ENCODE data around the gene IRF2BPL.

Gene IRF2BPL

DNA sequence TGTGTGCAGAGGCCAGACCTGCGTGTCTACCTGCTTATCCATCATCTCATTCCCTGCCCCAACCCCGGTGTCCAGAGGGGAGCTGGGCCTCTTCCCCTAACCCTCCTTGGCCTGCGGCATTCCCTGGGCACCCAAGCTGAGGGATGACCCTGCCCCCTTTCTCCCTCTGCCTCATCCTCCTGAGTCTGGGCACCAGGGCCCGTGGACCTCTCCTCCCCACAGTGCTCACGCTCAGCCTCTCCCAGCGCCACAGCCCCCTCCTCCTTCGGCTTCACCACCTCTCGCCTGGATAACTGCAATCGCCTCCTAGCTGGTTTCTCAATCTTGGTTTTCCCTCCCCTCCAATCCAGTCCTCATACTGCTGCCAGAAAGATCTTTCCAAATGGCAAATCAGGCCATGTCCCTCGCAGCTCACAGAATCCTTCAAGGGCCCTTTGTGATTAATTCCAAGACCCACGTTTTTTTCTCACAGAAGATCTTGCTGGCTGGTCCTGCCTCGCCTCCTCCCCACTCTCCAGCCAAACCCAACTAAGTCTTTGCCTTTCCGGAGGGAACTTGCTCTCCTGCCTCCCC is 16.2 kb downstream of the IRF2BPL start:
- H3K18ac ChIP-seq (ENCODE audit: low read length), result no peak overlapping the region
- no peak overlapping the region for H2BK5ac ChIP-seq (ENCODE audit: low read length)
- no peak overlapping the region for H3K4ac ChIP-seq (ENCODE audit: low read depth, low read length)
- H2BK120ac ChIP-seq (ENCODE audit: low read depth, low read length), result no peak overlapping the region
- no peaks in the 10 kb centered on the region for H3K27me3 ChIP-seq (ENCODE audit: insufficient read depth, low read length, poor library complexity)
- H3K4me2 ChIP-seq (ENCODE audit: low read length), result no peak overlapping the region
- no peak overlapping the region for H3K4me3 ChIP-seq (ENCODE audit: low read length)
- no peaks in the 10 kb centered on the region for H3K4me1 ChIP-seq (ENCODE audit: control insufficient read depth, low read depth, low read length)
- no peak overlapping the region for H3K23ac ChIP-seq (ENCODE audit: low read length)
- peak overlapping the region; percentile 49 for H3K56ac ChIP-seq (ENCODE audit: low read length)
- no peak overlapping the region for H3K9ac ChIP-seq (ENCODE audit: low read length)
- H3K79me1 ChIP-seq (ENCODE audit: low read length), result no peaks in the 10 kb centered on the region
- H2BK15ac ChIP-seq (replicated peaks; ENCODE audit: low read depth), result no peak overlapping the region
- no peaks in the 10 kb centered on the region for H3K79me2 ChIP-seq (ENCODE audit: control insufficient read depth, insufficient read depth, low read length)
- DNase-seq, result no peak
- H3K27ac ChIP-seq (ENCODE audit: low read depth, low read length), result no peak overlapping the region
- H2AK5ac ChIP-seq (ENCODE audit: low read length), result no peak overlapping the region
- no peaks in the 10 kb centered on the region for H3K36me3 ChIP-seq (ENCODE audit: control insufficient read depth, insufficient read depth, low read length)
- WGBS (ENCODE audit: extremely low coverage, insufficient coverage, low lambda C conversion rate), result no CpG with 5 or more reads among the region's 13 CpGs
- no peak overlapping the region for H4K8ac ChIP-seq (ENCODE audit: low read depth, low read length)
- H4K5ac ChIP-seq (ENCODE audit: low read length), result no peak overlapping the region

DNA sequence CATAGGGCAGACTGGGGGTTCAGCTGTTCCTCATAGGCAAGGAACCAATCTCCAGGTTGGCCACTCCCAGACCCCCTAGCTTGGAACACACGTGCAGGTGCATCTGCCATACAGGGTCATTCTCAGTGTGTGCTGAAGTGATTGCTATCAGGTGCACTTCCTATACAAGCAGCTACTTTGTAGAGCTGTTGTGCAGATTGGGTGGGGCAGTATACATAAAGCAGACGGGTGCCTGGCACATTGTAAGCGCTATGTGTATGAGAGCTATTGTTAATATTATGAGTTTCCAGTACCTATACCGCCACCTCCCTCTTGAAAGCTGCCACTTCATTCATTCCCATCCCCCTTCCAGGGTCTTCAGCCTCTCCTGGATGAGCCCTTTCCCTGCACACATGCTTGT is 17.3 kb downstream of the IRF2BPL start:
- Histone ChIP-seq H2AK5ac (ENCODE audit: low read length) (peak overlapping the region; percentile 58), H3K79me2 (ENCODE audit: control insufficient read depth, insufficient read depth, low read length) (no peaks in the 10 kb centered on the region), H3K9ac (ENCODE audit: low read length) (no peak overlapping the region), H3K36me3 (ENCODE audit: control insufficient read depth, insufficient read depth, low read length) (no peaks in the 10 kb centered on the region), H2BK15ac (replicated peaks; ENCODE audit: low read depth) (no peak overlapping the region), H2BK5ac (ENCODE audit: low read length) (no peak overlapping the region), H4K8ac (ENCODE audit: low read depth, low read length) (no peak overlapping the region), H3K23ac (ENCODE audit: low read length) (no peak overlapping the region), H3K27me3 (ENCODE audit: insufficient read depth, low read length, poor library complexity) (no peaks in the 10 kb centered on the region), H3K27ac (ENCODE audit: low read depth, low read length) (no peak overlapping the region), H3K18ac (ENCODE audit: low read length) (no peak overlapping the region), H3K4me1 (ENCODE audit: control insufficient read depth, low read depth, low read length) (no peaks in the 10 kb centered on the region), H3K4me3 (ENCODE audit: low read length) (no peak overlapping the region), H2BK120ac (ENCODE audit: low read depth, low read length) (no peak overlapping the region), H3K4ac (ENCODE audit: low read depth, low read length) (no peak overlapping the region), H3K4me2 (ENCODE audit: low read length) (no peak overlapping the region), H3K56ac (ENCODE audit: low read length) (peak overlapping the region; percentile 34), H3K79me1 (ENCODE audit: low read length) (no peaks in the 10 kb centered on the region), H4K5ac (ENCODE audit: low read length) (no peak overlapping the region)
- DNase-seq, result no peak
- no CpG with 5 or more reads among the region's 4 CpGs for WGBS (ENCODE audit: extremely low coverage, insufficient coverage, low lambda C conversion rate)

GRCh38 chr14:77009014-77009413 is 19.5 kb downstream of the IRF2BPL start:
- Histone ChIP-seq H3K56ac (ENCODE audit: low read length) (no peak overlapping the region), H3K4me1 (ENCODE audit: control insufficient read depth, low read depth, low read length) (peaks cover 6% of the 10 kb centered on the region), H3K18ac (ENCODE audit: low read length) (no peak overlapping the region), H3K4me2 (ENCODE audit: low read length) (no peak overlapping the region), H2AK5ac (ENCODE audit: low read length) (no peak overlapping the region), H4K8ac (ENCODE audit: low read depth, low read length) (no peak overlapping the region), H3K23ac (ENCODE audit: low read length) (no peak overlapping the region), H3K9ac (ENCODE audit: low read length) (no peak overlapping the region), H4K5ac (ENCODE audit: low read length) (no peak overlapping the region), H3K36me3 (ENCODE audit: control insufficient read depth, insufficient read depth, low read length) (no peaks in the 10 kb centered on the region), H3K79me2 (ENCODE audit: control insufficient read depth, insufficient read depth, low read length) (no peaks in the 10 kb centered on the region), H3K27ac (ENCODE audit: low read depth, low read length) (no peak overlapping the region), H2BK15ac (replicated peaks; ENCODE audit: low read depth) (no peak overlapping the region), H3K79me1 (ENCODE audit: low read length) (no peaks in the 10 kb centered on the region), H3K4ac (ENCODE audit: low read depth, low read length) (no peak overlapping the region), H2BK120ac (ENCODE audit: low read depth, low read length) (no peak overlapping the region), H2BK5ac (ENCODE audit: low read length) (no peak overlapping the region), H3K27me3 (ENCODE audit: insufficient read depth, low read length, poor library complexity) (no peaks in the 10 kb centered on the region), H3K4me3 (ENCODE audit: low read length) (no peak overlapping the region)
- DNase-seq, result no peak
- no CpG with 5 or more reads among the region's 3 CpGs for WGBS (ENCODE audit: extremely low coverage, insufficient coverage, low lambda C conversion rate)

GRCh38 chr14:77008541-77008940 is 20.0 kb downstream of the IRF2BPL start:
- WGBS (ENCODE audit: extremely low coverage, insufficient coverage, low lambda C conversion rate), result no CpG with 5 or more reads among the region's 4 CpGs
- no peaks in the 10 kb centered on the region for H3K36me3 ChIP-seq (ENCODE audit: control insufficient read depth, insufficient read depth, low read length)
- no peak overlapping the region for H4K5ac ChIP-seq (ENCODE audit: low read length)
- H4K8ac ChIP-seq (ENCODE audit: low read depth, low read length), result no peak overlapping the region
- peaks cover 9% of the 10 kb centered on the region for H3K4me1 ChIP-seq (ENCODE audit: control insufficient read depth, low read depth, low read length)
- H3K18ac ChIP-seq (ENCODE audit: low read length), result no peak overlapping the region
- no peak overlapping the region for H2BK5ac ChIP-seq (ENCODE audit: low read length)
- no peaks in the 10 kb centered on the region for H3K79me2 ChIP-seq (ENCODE audit: control insufficient read depth, insufficient read depth, low read length)
- DNase-seq, result no peak
- H3K27me3 ChIP-seq (ENCODE audit: insufficient read depth, low read length, poor library complexity), result no peaks in the 10 kb centered on the region
- no peak overlapping the region for H3K4me3 ChIP-seq (ENCODE audit: low read length)
- H3K79me1 ChIP-seq (ENCODE audit: low read length), result no peaks in the 10 kb centered on the region
- H2AK5ac ChIP-seq (ENCODE audit: low read length), result no peak overlapping the region
- no peak overlapping the region for H3K9ac ChIP-seq (ENCODE audit: low read length)
- no peak overlapping the region for H3K56ac ChIP-seq (ENCODE audit: low read length)
- no peak overlapping the region for H3K27ac ChIP-seq (ENCODE audit: low read depth, low read length)
- H2BK15ac ChIP-seq (replicated peaks; ENCODE audit: low read depth), result no peak overlapping the region
- H3K4me2 ChIP-seq (ENCODE audit: low read length), result no peak overlapping the region
- H3K4ac ChIP-seq (ENCODE audit: low read depth, low read length), result no peak overlapping the region
- no peak overlapping the region for H2BK120ac ChIP-seq (ENCODE audit: low read depth, low read length)
- H3K23ac ChIP-seq (ENCODE audit: low read length), result no peak overlapping the region

- Histone ChIP-seq H3K18ac (ENCODE audit: low read length) (no peak overlapping the region), H3K79me2 (ENCODE audit: control insufficient read depth, insufficient read depth, low read length) (no peaks in the 10 kb centered on the region), H2BK15ac (replicated peaks; ENCODE audit: low read depth) (no peak overlapping the region), H3K23ac (ENCODE audit: low read length) (no peak overlapping the region), H2BK120ac (ENCODE audit: low read depth, low read length) (no peak overlapping the region), H2AK5ac (ENCODE audit: low read length) (no peak overlapping the region), H3K56ac (ENCODE audit: low read length) (peak overlapping the region; percentile 40), H3K36me3 (ENCODE audit: control insufficient read depth, insufficient read depth, low read length) (no peaks in the 10 kb centered on the region), H4K5ac (ENCODE audit: low read length) (no peak overlapping the region), H3K4me3 (ENCODE audit: low read length) (no peak overlapping the region), H3K27ac (ENCODE audit: low read depth, low read length) (no peak overlapping the region), H3K4me1 (ENCODE audit: control insufficient read depth, low read depth, low read length) (peaks cover 9% of the 10 kb centered on the region), H3K9ac (ENCODE audit: low read length) (no peak overlapping the region), H3K4me2 (ENCODE audit: low read length) (no peak overlapping the region), H3K79me1 (ENCODE audit: low read length) (no peaks in the 10 kb centered on the region), H4K8ac (ENCODE audit: low read depth, low read length) (no peak overlapping the region), H3K4ac (ENCODE audit: low read depth, low read length) (no peak overlapping the region), H2BK5ac (ENCODE audit: low read length) (no peak overlapping the region), H3K27me3 (ENCODE audit: insufficient read depth, low read length, poor library complexity) (no peaks in the 10 kb centered on the region)
- no peak for DNase-seq
- WGBS (ENCODE audit: extremely low coverage, insufficient coverage, low lambda C conversion rate), result no CpG with 5 or more reads among the region's 3 CpGs
These were observed 20.5 kb downstream of the IRF2BPL start for GRCh38 chr14:77007975-77008421.

All from mesendoderm (in vitro differentiated cells).